ENCODE results near the gene SYT14. TPM values are rescaled to one million over a fixed set of nuclear protein-coding genes. Genes with fewer than 3 reads are reported as not detected.

SYT14 gene
- total RNA-seq, 1 donor from 2014 or later, result 0.03 TPM

GRCh38 chr1:210061992-210062391 is 124.0 kb downstream of the SYT14 start:
- intact Hi-C loops (cut with DNase I), result no loop called here
- no peak for TF ChIP-seq CTCF (IDR thresholded peaks at IDR 0.05)
- Histone ChIP-seq H3K4me1 (no peaks in the 10 kb centered on the region), H3K4me3 (no peak overlapping the region), H3K27ac (no peak overlapping the region), H3K27me3 (no peaks in the 10 kb centered on the region), H3K9me3 (no peaks in the 10 kb centered on the region), H3K36me3 (no peaks in the 10 kb centered on the region)
- ATAC-seq (no peak), DNase-seq (no peak)

- Histone ChIP-seq H3K36me3 (no peaks in the 10 kb centered on the region), H3K4me3 (no peak overlapping the region), H3K4me1 (no peaks in the 10 kb centered on the region), H3K27me3 (no peaks in the 10 kb centered on the region), H3K27ac (no peak overlapping the region), H3K9me3 (no peaks in the 10 kb centered on the region)
- intact Hi-C loops (cut with DNase I), result no loop called here
- no peak for DNase-seq
- no peak for ATAC-seq
- no peak for TF ChIP-seq CTCF (IDR thresholded peaks at IDR 0.05)
These were observed 132.5 kb downstream of the SYT14 start for GRCh38 chr1:210070531-210070930.

- no peaks in the 10 kb centered on the region for H3K27me3 ChIP-seq
- no peaks in the 10 kb centered on the region for H3K9me3 ChIP-seq
- DNase-seq (no peak), ATAC-seq (no peak)
- intact Hi-C loops (cut with DNase I), result no loop called here
- H3K4me1 ChIP-seq, result no peaks in the 10 kb centered on the region
- no peak for TF ChIP-seq CTCF (IDR thresholded peaks at IDR 0.05)
- no peak overlapping the region for H3K27ac ChIP-seq
- H3K36me3 ChIP-seq, result no peaks in the 10 kb centered on the region
- no peak overlapping the region for H3K4me3 ChIP-seq
These were observed 134.1 kb downstream of the SYT14 start for GRCh38 chr1:210072129-210072528.

GRCh38 chr1:210072896-210073504 is 135.0 kb downstream of the SYT14 start:
- TF ChIP-seq CTCF (IDR thresholded peaks at IDR 0.05), result no peak
- Histone ChIP-seq H3K36me3 (no peaks in the 10 kb centered on the region), H3K27ac (no peak overlapping the region), H3K4me1 (no peaks in the 10 kb centered on the region), H3K4me3 (no peak overlapping the region), H3K27me3 (no peaks in the 10 kb centered on the region), H3K9me3 (no peaks in the 10 kb centered on the region)
- no peak for DNase-seq
- no peak for ATAC-seq
- intact Hi-C loops (cut with DNase I), result no loop called here

DNA sequence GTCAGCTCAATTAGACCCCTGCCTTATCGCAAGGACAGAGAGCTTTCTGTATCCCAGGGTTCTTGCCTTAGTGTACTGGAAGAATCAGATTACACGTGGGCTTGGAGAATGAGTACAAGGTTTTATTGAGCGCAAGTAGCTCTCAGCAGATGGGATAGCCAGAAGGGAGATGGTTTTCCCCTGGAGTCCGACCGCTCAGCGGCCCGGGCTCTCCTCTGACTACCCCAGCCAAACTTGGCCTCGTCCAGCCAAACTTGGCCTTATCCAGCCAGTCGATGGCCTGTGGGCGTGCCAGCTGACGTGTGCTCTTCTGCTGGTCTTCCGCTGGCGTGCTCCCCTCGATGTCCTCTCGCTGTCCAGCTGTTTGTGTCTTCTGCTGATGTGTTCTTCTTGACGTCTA is 136.9 kb downstream of the SYT14 start:
- H3K36me3 ChIP-seq, result no peaks in the 10 kb centered on the region
- H3K4me3 ChIP-seq, result no peak overlapping the region
- H3K27ac ChIP-seq, result no peak overlapping the region
- no peak for DNase-seq
- no peak for TF ChIP-seq CTCF (IDR thresholded peaks at IDR 0.05)
- H3K9me3 ChIP-seq, result no peaks in the 10 kb centered on the region
- intact Hi-C loops (cut with DNase I), result no loop called here
- no peak for ATAC-seq
- no peaks in the 10 kb centered on the region for H3K4me1 ChIP-seq
- no peaks in the 10 kb centered on the region for H3K27me3 ChIP-seq

GRCh38 chr1:210076620-210077019 is 138.6 kb downstream of the SYT14 start:
- TF ChIP-seq CTCF (IDR thresholded peaks at IDR 0.05), result no peak
- DNase-seq, result no peak
- Histone ChIP-seq H3K27ac (no peak overlapping the region), H3K36me3 (no peaks in the 10 kb centered on the region), H3K4me3 (no peak overlapping the region), H3K4me1 (no peaks in the 10 kb centered on the region), H3K27me3 (no peaks in the 10 kb centered on the region), H3K9me3 (no peaks in the 10 kb centered on the region)
- intact Hi-C loops (cut with DNase I), result no loop called here
- no peak for ATAC-seq

All from upper lobe of right lung (tissue), 1 donor.